K562 (cell line): ENCODE data around the gene GRIK3. TPM values are rescaled to one million over a fixed set of nuclear protein-coding genes. Genes with fewer than 3 reads are reported as not detected.

Experiments used
- CBFB ChIP-seq: sonication (generic); formaldehyde crosslinking; IDR thresholded peaks from 2 replicates; pipeline ENCODE4 v1.4.0; 2020; ENCODE audit warnings: mild to moderate bottlenecking, missing genetic modification reagents
- DEAF1 ChIP-seq: fragments of 450-650 bp; formaldehyde crosslinking; IDR thresholded peaks from 2 replicates; pipeline ENCODE4 v1.4.0; 2020; ENCODE audit warnings: mild to moderate bottlenecking, moderate library complexity
- MAFK ChIP-seq: IDR thresholded peaks from 2 replicates; pipeline ENCODE4 v1.6.1; 2011; ENCODE audit warnings: low read length, improper control_type of control experiment
- RNF2 ChIP-seq: sonication (generic); IDR thresholded peaks from 2 replicates; pipeline ENCODE4 v1.6.1; 2016
- RNF219 ChIP-seq: fragments of 250-450 bp; sonication (Bioruptor Pico); IDR thresholded peaks from 2 replicates; pipeline ENCODE4 v1.5.0; 2022; ENCODE audit warnings: mild to moderate bottlenecking
- ZFP36 ChIP-seq: fragments of 150-350 bp; IDR thresholded peaks from 2 replicates; pipeline ENCODE4 v1.6.1; 2018; ENCODE audit warnings: low read length, low read depth; ENCODE audit not compliant: partially characterized antibody
- ZNF12 ChIP-seq: sonication (generic); formaldehyde crosslinking; IDR thresholded peaks from 2 replicates; pipeline ENCODE4 v1.4.0; 2020; ENCODE audit warnings: mild to moderate bottlenecking, missing genetic modification reagents
- polyA plus RNA-seq, 8 experiments: library from polyadenylated mRNA; depleted of rRNA in 4 of 8; stranded (reverse) in 5 of 8; unstranded in 3 of 8; fragments of >200 nt; fragmentation: Nextera tagmentation in 2 of 8; fragmentation: Illumina TruSeq in 1 of 8; extraction: Ambion mirVana in 2 of 8; extraction: Trizol in 1 of 8; gene quantifications; 2 replicates each; pipeline versions ENCODE4 v1.2.1 to v1.2.3, GENCODE V29; 2011 to 2014; ENCODE audit warnings: inconsistent platforms in 1 of 8, missing spikeins in 1 of 8
- total RNA-seq, 7 experiments: library from RNA; depleted of rRNA in 6 of 7; stranded (reverse); fragments of >200 nt in 6 of 7; fragmentation: Illumina TruSeq in 2 of 7; extraction: Trizol in 2 of 7; gene quantifications; 2 replicates each; pipeline versions ENCODE4 v1.2.1 to v1.2.3, GENCODE V29; 2011 to 2021; ENCODE audit warnings: low replicate concordance in 1 of 7
- TF ChIP-seq, protein P1 (sequence below): sonication (generic); formaldehyde crosslinking; IDR thresholded peaks from 2 replicates; pipeline ENCODE4 v1.8.0; 2023; ENCODE audit warnings: mild to moderate bottlenecking, missing genetic modification reagents
- TF ChIP-seq, protein P2 (sequence below): fragments of 200-600 bp; sonication (generic); IDR thresholded peaks from one replicate; pipeline ENCODE4 v1.6.1; 2012; ENCODE audit warnings: mild to moderate bottlenecking, low read depth, low read length, inconsistent platforms

Gene GRIK3
- total and polyA plus RNA-seq, 9 of the 15 experiments (the other 6 are each of a cell fraction or from before 2014, with no cell fraction given), result not detected

- TF ChIP-seq RNF219 (CRISPR knock-in tag), result no peak
- TF ChIP-seq RNF2, result no peak
- TF ChIP-seq DEAF1, result no peak
- TF ChIP-seq CBFB (CRISPR knock-in tag), result no peak
- TF ChIP-seq, protein P1, sequence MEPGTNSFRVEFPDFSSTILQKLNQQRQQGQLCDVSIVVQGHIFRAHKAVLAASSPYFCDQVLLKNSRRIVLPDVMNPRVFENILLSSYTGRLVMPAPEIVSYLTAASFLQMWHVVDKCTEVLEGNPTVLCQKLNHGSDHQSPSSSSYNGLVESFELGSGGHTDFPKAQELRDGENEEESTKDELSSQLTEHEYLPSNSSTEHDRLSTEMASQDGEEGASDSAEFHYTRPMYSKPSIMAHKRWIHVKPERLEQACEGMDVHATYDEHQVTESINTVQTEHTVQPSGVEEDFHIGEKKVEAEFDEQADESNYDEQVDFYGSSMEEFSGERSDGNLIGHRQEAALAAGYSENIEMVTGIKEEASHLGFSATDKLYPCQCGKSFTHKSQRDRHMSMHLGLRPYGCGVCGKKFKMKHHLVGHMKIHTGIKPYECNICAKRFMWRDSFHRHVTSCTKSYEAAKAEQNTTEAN (CRISPR knock-in tag), result no peak
- TF ChIP-seq ZFP36, result no peak
- TF ChIP-seq MAFK, result no peak
- TF ChIP-seq ZNF12, result no peak
- TF ChIP-seq, protein P2, sequence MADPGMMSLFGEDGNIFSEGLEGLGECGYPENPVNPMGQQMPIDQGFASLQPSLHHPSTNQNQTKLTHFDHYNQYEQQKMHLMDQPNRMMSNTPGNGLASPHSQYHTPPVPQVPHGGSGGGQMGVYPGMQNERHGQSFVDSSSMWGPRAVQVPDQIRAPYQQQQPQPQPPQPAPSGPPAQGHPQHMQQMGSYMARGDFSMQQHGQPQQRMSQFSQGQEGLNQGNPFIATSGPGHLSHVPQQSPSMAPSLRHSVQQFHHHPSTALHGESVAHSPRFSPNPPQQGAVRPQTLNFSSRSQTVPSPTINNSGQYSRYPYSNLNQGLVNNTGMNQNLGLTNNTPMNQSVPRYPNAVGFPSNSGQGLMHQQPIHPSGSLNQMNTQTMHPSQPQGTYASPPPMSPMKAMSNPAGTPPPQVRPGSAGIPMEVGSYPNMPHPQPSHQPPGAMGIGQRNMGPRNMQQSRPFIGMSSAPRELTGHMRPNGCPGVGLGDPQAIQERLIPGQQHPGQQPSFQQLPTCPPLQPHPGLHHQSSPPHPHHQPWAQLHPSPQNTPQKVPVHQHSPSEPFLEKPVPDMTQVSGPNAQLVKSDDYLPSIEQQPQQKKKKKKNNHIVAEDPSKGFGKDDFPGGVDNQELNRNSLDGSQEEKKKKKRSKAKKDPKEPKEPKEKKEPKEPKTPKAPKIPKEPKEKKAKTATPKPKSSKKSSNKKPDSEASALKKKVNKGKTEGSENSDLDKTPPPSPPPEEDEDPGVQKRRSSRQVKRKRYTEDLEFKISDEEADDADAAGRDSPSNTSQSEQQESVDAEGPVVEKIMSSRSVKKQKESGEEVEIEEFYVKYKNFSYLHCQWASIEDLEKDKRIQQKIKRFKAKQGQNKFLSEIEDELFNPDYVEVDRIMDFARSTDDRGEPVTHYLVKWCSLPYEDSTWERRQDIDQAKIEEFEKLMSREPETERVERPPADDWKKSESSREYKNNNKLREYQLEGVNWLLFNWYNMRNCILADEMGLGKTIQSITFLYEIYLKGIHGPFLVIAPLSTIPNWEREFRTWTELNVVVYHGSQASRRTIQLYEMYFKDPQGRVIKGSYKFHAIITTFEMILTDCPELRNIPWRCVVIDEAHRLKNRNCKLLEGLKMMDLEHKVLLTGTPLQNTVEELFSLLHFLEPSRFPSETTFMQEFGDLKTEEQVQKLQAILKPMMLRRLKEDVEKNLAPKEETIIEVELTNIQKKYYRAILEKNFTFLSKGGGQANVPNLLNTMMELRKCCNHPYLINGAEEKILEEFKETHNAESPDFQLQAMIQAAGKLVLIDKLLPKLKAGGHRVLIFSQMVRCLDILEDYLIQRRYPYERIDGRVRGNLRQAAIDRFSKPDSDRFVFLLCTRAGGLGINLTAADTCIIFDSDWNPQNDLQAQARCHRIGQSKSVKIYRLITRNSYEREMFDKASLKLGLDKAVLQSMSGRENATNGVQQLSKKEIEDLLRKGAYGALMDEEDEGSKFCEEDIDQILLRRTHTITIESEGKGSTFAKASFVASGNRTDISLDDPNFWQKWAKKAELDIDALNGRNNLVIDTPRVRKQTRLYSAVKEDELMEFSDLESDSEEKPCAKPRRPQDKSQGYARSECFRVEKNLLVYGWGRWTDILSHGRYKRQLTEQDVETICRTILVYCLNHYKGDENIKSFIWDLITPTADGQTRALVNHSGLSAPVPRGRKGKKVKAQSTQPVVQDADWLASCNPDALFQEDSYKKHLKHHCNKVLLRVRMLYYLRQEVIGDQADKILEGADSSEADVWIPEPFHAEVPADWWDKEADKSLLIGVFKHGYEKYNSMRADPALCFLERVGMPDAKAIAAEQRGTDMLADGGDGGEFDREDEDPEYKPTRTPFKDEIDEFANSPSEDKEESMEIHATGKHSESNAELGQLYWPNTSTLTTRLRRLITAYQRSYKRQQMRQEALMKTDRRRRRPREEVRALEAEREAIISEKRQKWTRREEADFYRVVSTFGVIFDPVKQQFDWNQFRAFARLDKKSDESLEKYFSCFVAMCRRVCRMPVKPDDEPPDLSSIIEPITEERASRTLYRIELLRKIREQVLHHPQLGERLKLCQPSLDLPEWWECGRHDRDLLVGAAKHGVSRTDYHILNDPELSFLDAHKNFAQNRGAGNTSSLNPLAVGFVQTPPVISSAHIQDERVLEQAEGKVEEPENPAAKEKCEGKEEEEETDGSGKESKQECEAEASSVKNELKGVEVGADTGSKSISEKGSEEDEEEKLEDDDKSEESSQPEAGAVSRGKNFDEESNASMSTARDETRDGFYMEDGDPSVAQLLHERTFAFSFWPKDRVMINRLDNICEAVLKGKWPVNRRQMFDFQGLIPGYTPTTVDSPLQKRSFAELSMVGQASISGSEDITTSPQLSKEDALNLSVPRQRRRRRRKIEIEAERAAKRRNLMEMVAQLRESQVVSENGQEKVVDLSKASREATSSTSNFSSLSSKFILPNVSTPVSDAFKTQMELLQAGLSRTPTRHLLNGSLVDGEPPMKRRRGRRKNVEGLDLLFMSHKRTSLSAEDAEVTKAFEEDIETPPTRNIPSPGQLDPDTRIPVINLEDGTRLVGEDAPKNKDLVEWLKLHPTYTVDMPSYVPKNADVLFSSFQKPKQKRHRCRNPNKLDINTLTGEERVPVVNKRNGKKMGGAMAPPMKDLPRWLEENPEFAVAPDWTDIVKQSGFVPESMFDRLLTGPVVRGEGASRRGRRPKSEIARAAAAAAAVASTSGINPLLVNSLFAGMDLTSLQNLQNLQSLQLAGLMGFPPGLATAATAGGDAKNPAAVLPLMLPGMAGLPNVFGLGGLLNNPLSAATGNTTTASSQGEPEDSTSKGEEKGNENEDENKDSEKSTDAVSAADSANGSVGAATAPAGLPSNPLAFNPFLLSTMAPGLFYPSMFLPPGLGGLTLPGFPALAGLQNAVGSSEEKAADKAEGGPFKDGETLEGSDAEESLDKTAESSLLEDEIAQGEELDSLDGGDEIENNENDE, result no peak
Measured at GRCh38 chr1:36869826-36870225, 164.5 kb downstream of the GRIK3 start (continued).
